Measurements from ENCODE around the gene MAP1LC3C.

- no peak for TF ChIP-seq CTCF (IDR thresholded peaks at IDR 0.05; ENCODE audit: poor library complexity)
- TF ChIP-seq EZH2 (IDR thresholded peaks at IDR 0.05; ENCODE audit: borderline replicate concordance), result no peak
- TF ChIP-seq EZH2phosphoT487 (IDR thresholded peaks at IDR 0.05; ENCODE audit: low read depth, severe bottlenecking, unreplicated experiment), result no peak
These were observed 51.5 kb downstream of the MAP1LC3C start for GRCh38 chr1:241947354-241947753.

Measured in hepatocyte (in vitro differentiated cells).